H1 (cell line): ENCODE data around the gene PSMD7. TPM values are rescaled to one million over a fixed set of nuclear protein-coding genes. Genes with fewer than 3 reads are reported as not detected.

Source experiments
- CTCF ChIA-PET: fragments of 300-600 bp; sonication (Branson Sonifier 250); formaldehyde crosslinking; loops from one replicate; lab custom pipeline; 2021; ENCODE audit not compliant: partially characterized antibody; lab: Charles Lee
- POLR2A ChIA-PET: fragments of 300-600 bp; sonication (Branson Sonifier 250); formaldehyde crosslinking; loops from one replicate; lab custom pipeline; 2021; ENCODE audit warnings: inconsistent platforms; ENCODE audit not compliant: partially characterized antibody; lab: Charles Lee
- DNase-seq, 2 experiments: peaks; one replicate each; pipeline versions ENCODE4 v3.0.0 to v3.0.0-alpha.2; 2010 to 2022; ENCODE audit warnings: low spot score in 2 of 2, low read depth in 1 of 2, mixed read lengths in 1 of 2
- FAIRE-seq: peaks from 2 replicates; lab custom pipeline; 2011; peaks lifted over from hg19 to GRCh38; lab: Jason Lieb, UNC
- H2AFZ ChIP-seq: 2 replicates; pipeline ENCODE4 v1.8.1; 2012; ENCODE audit warnings: low read length, inconsistent platforms
- H2AK5ac ChIP-seq: 2 replicates; pipeline ENCODE4 v1.6.1; 2013; ENCODE audit warnings: low read depth, low read length
- H2BK120ac ChIP-seq: replicated peaks from 2 replicates; pipeline ENCODE3; 2013; ENCODE audit warnings: low read depth, low read length, inconsistent platforms
- H2BK12ac ChIP-seq: 2 replicates; pipeline ENCODE4 v1.6.1; 2013; ENCODE audit warnings: low read depth, low read length
- H2BK15ac ChIP-seq: 2 replicates; pipeline ENCODE4 v1.6.1; 2013; ENCODE audit warnings: low read length
- H2BK20ac ChIP-seq: 2 replicates; pipeline ENCODE4 v1.6.1; 2013; ENCODE audit warnings: low read length
- H2BK5ac ChIP-seq: 2 replicates; pipeline ENCODE4 v1.6.1; 2013; ENCODE audit warnings: low read depth, low read length
- H3K14ac ChIP-seq: 2 replicates; pipeline ENCODE4 v1.6.1; 2013; ENCODE audit warnings: inconsistent platforms; ENCODE audit not compliant: insufficient read length
- H3K18ac ChIP-seq: 2 replicates; pipeline ENCODE4 v1.6.1; 2013; ENCODE audit warnings: low read length; ENCODE audit errors: extremely low read depth
- H3K23ac ChIP-seq: 2 replicates; pipeline ENCODE4 v1.6.1; 2013; ENCODE audit warnings: inconsistent platforms; ENCODE audit not compliant: insufficient read length
- H3K23me2 ChIP-seq: 2 replicates; pipeline ENCODE4 v1.6.1; 2013; ENCODE audit warnings: low read depth, low read length
- H3K27ac ChIP-seq: 2 replicates; pipeline ENCODE4 v1.6.1; 2011; ENCODE audit warnings: low read depth, low read length, inconsistent platforms
- H3K27me3 ChIP-seq, 4 experiments: replicated peaks in 1 of 4; 1 replicate in 1 of 4; 2 replicates in 3 of 4; pipeline versions ENCODE4 v1.6.1 to v1.8.1; 2011 to 2013; ENCODE audit warnings: low read length in 3 of 4, mild to moderate bottlenecking in 3 of 4, inconsistent platforms in 2 of 4, mixed read lengths in 2 of 4, moderate library complexity in 1 of 4; ENCODE audit not compliant: control insufficient read depth in 3 of 4, insufficient read depth in 3 of 4; ENCODE audit errors: extremely low read depth in 1 of 4
- H3K36me3 ChIP-seq, 4 experiments: 2 replicates each; pipeline versions ENCODE4 v1.6.1 to v1.8.1; 2011 to 2013; ENCODE audit warnings: mild to moderate bottlenecking in 4 of 4, low read length in 3 of 4, moderate library complexity in 2 of 4, control low read depth in 1 of 4, inconsistent platforms in 1 of 4; ENCODE audit not compliant: insufficient read depth in 4 of 4, control insufficient read depth in 2 of 4
- H3K4ac ChIP-seq: replicated peaks from 2 replicates; pipeline ENCODE3; 2013; ENCODE audit warnings: low read length, low read depth, mixed read lengths, inconsistent platforms; ENCODE audit not compliant: insufficient read length
- H3K4me1 ChIP-seq, 4 experiments: replicated peaks in 1 of 4; 1 replicate in 1 of 4; 2 replicates in 3 of 4; pipeline versions ENCODE4 v1.6.1 to v1.8.1; 2011 to 2013; ENCODE audit warnings: low read length in 3 of 4, inconsistent platforms in 2 of 4, mixed read lengths in 1 of 4; ENCODE audit not compliant: insufficient read depth in 4 of 4, control insufficient read depth in 3 of 4
- H3K4me2 ChIP-seq, 2 experiments: 2 replicates each; pipeline versions ENCODE4 v1.6.1 to v1.8.1; 2011 to 2013; ENCODE audit warnings: low read depth in 2 of 2, low read length in 2 of 2, control low read depth in 1 of 2, inconsistent platforms in 1 of 2, mild to moderate bottlenecking in 1 of 2; ENCODE audit not compliant: insufficient read depth in 1 of 2
- H3K4me3 ChIP-seq, 4 experiments: fragments of 200-600, 300-600 bp in 1 of 4; sonication (generic), shearing (Covaris generic), sonication (Bioruptor Twin) in 1 of 4; 2 replicates each; pipeline versions ENCODE4 v1.5.1 to v1.8.1; 2011 to 2016; ENCODE audit warnings: low read length in 4 of 4, low read depth in 3 of 4, control low read depth in 2 of 4, inconsistent platforms in 2 of 4, mild to moderate bottlenecking in 2 of 4, mixed read lengths in 1 of 4, moderate library complexity in 1 of 4; ENCODE audit not compliant: insufficient read depth in 2 of 4; ENCODE audit errors: extremely low read depth in 1 of 4
- H3K56ac ChIP-seq: replicated peaks from 2 replicates; pipeline ENCODE3; 2013; ENCODE audit warnings: low read depth, mild to moderate bottlenecking, mixed read lengths, low read length, inconsistent platforms; ENCODE audit not compliant: insufficient read length
- H3K79me1 ChIP-seq: 2 replicates; pipeline ENCODE4 v1.6.1; 2013; ENCODE audit warnings: low read depth, low read length, control low read depth
- H3K79me2 ChIP-seq, 2 experiments: 2 replicates each; pipeline versions ENCODE4 v1.6.1 to v1.8.1; 2012 to 2013; ENCODE audit warnings: low read length in 2 of 2, mild to moderate bottlenecking in 2 of 2, inconsistent platforms in 1 of 2; ENCODE audit not compliant: insufficient read depth in 2 of 2, control insufficient read depth in 1 of 2
- H3K9ac ChIP-seq, 4 experiments: replicated peaks in 1 of 4; 1 replicate in 1 of 4; 2 replicates in 3 of 4; pipeline versions ENCODE4 v1.6.1 to v1.8.1; 2011 to 2013; ENCODE audit warnings: low read depth in 3 of 4, low read length in 3 of 4, control low read depth in 2 of 4, mild to moderate bottlenecking in 2 of 4, moderate library complexity in 2 of 4, inconsistent platforms in 1 of 4; ENCODE audit errors: extremely low read depth in 1 of 4
- H3K9me3 ChIP-seq, 2 experiments: 2 replicates each; pipeline versions ENCODE4 v1.6.1 to v1.8.1; 2012 to 2013; ENCODE audit warnings: mild to moderate bottlenecking in 2 of 2, moderate library complexity in 2 of 2, control low read depth in 1 of 2, inconsistent platforms in 1 of 2, low read depth in 1 of 2, low read length in 1 of 2, mixed read lengths in 1 of 2; ENCODE audit not compliant: insufficient read depth in 2 of 2
- H4K20me1 ChIP-seq, 2 experiments: replicated peaks in 1 of 2; 2 replicates each; pipeline versions ENCODE3 to v1.8.1; 2011 to 2013; ENCODE audit warnings: inconsistent platforms in 2 of 2, low read length in 2 of 2, mild to moderate bottlenecking in 1 of 2; ENCODE audit not compliant: insufficient read depth in 2 of 2, control insufficient read depth in 1 of 2
- H4K5ac ChIP-seq: 2 replicates; pipeline ENCODE4 v1.6.1; 2013; ENCODE audit warnings: low read length, low read depth, mixed read lengths, inconsistent platforms; ENCODE audit not compliant: insufficient read length
- H4K8ac ChIP-seq: 2 replicates; pipeline ENCODE4 v1.8.0; 2013; ENCODE audit warnings: mild to moderate bottlenecking, moderate library complexity, low read length, inconsistent platforms; ENCODE audit not compliant: insufficient read depth; ENCODE audit errors: extremely low read depth
- H4K91ac ChIP-seq: replicated peaks from 2 replicates; pipeline ENCODE3; 2013; ENCODE audit warnings: low read length, mixed read lengths, inconsistent platforms; ENCODE audit not compliant: insufficient read length
- ATF3 ChIP-seq: IDR thresholded peaks from 2 replicates; pipeline ENCODE4 v1.6.1; 2011; ENCODE audit warnings: low read depth, mild to moderate bottlenecking, low read length; ENCODE audit not compliant: insufficient read depth
- CHD1 ChIP-seq: IDR thresholded peaks from 2 replicates; pipeline ENCODE4 v1.6.1; 2012; ENCODE audit warnings: low read depth, low read length, improper control_type of control experiment
- CREB1 ChIP-seq: IDR thresholded peaks from 2 replicates; pipeline ENCODE4 v1.6.1; 2012; ENCODE audit warnings: inconsistent platforms
- EP300 ChIP-seq, 2 experiments: IDR thresholded peaks; 1 replicate in 1 of 2; 2 replicates in 1 of 2; pipeline ENCODE4 v1.6.1; 2011 to 2012; ENCODE audit warnings: low read depth in 2 of 2, low read length in 2 of 2, mild to moderate bottlenecking in 2 of 2, borderline replicate concordance in 1 of 2, inconsistent platforms in 1 of 2, moderate library complexity in 1 of 2
- EZH2 ChIP-seq: fragments of 200-600 bp; sonication (generic); IDR thresholded peaks from 2 replicates; pipeline ENCODE4 v1.7.1; 2012; ENCODE audit warnings: low read depth, mild to moderate bottlenecking, moderate library complexity, low read length, inconsistent platforms; ENCODE audit not compliant: severe bottlenecking
- KDM4A ChIP-seq: IDR thresholded peaks from one replicate; pipeline ENCODE4 v1.7.1; 2012; ENCODE audit warnings: low read depth, mild to moderate bottlenecking, moderate library complexity, low read length, inconsistent platforms; ENCODE audit not compliant: severe bottlenecking
- MAX ChIP-seq: IDR thresholded peaks from 2 replicates; pipeline ENCODE4 v1.6.1; 2012; ENCODE audit warnings: inconsistent platforms
- POLR2A ChIP-seq, 2 experiments: IDR thresholded peaks; 1 replicate in 1 of 2; 2 replicates in 1 of 2; pipeline ENCODE4 v1.6.1; 2011; ENCODE audit warnings: low read depth in 2 of 2, low read length in 2 of 2, mild to moderate bottlenecking in 2 of 2; ENCODE audit errors: control extremely low read depth in 1 of 2
- POLR2AphosphoS5 ChIP-seq: IDR thresholded peaks from 2 replicates; pipeline ENCODE4 v1.6.1; 2011; ENCODE audit warnings: low read depth, low read length
- SIN3A ChIP-seq, 2 experiments: IDR thresholded peaks in 1 of 2; conservative IDR thresholded peaks in 1 of 2; 2 replicates each; pipeline ENCODE4 v1.6.1; 2011 to 2012; ENCODE audit warnings: low read length in 2 of 2, improper control_type of control experiment in 1 of 2, low read depth in 1 of 2, mild to moderate bottlenecking in 1 of 2
- TAF1 ChIP-seq: IDR thresholded peaks from 2 replicates; pipeline ENCODE4 v1.6.1; 2011; ENCODE audit warnings: mild to moderate bottlenecking, low read depth, low read length
- TBP ChIP-seq: IDR thresholded peaks from 2 replicates; pipeline ENCODE4 v1.6.1; 2011; ENCODE audit warnings: low read depth, low read length, improper control_type of control experiment
- USF2 ChIP-seq: IDR thresholded peaks from 2 replicates; pipeline ENCODE4 v1.6.1; 2011; ENCODE audit warnings: low read length, improper control_type of control experiment
- WGBS, 2 experiments: shearing (Covaris generic) in 1 of 2; methylation state at CpG; one replicate each; pipeline versions ENCODE4 v1.1.6 to v1.1.7; 2013 to 2015; ENCODE audit warnings: low lambda C conversion rate in 2 of 2, mixed read lengths in 2 of 2, inconsistent platforms in 1 of 2, low coverage in 1 of 2, missing lambda C conversion rate in 1 of 2; ENCODE audit not compliant: insufficient replicate concordance in 2 of 2, insufficient coverage in 1 of 2, insufficient read length in 1 of 2; ENCODE audit errors: extremely low coverage in 1 of 2, missing lambda C conversion rate in 1 of 2; 5-methylcytosine and 5-hydroxymethylcytosine counted together
- polyA plus RNA-seq, 7 experiments: library from polyadenylated mRNA; depleted of rRNA in 3 of 7; stranded (reverse) in 5 of 7; unstranded in 2 of 7; fragments of >200 nt in 5 of 7; fragments of 200-250 nt in 2 of 7; gene quantifications; 1 replicate in 5 of 7; 2 replicates in 1 of 7; 4 replicates in 1 of 7; pipeline versions ENCODE4 v1.2.1 to v1.2.3, GENCODE V29; 2011 to 2013; ENCODE audit warnings: missing spikeins in 2 of 7, mixed read lengths in 2 of 7
- total RNA-seq: library from RNA; stranded (reverse); fragmentation: NEBNext Ultra II Directional; extraction: Animal tissue kit (Norgen Biotek cat#: 25700); gene quantifications from 2 replicates; pipeline ENCODE4 v1.2.1, GENCODE V29; 2021

Gene PSMD7
- total and polyA plus RNA-seq, 2 of the 8 experiments (the other 6 are each of a cell fraction or from before 2014, with no cell fraction given), result 91.1 to 148 TPM

GRCh38 chr16:74304835-74305176 is 8.2 kb downstream of the PSMD7 start:
- H3K79me1 ChIP-seq, result no peaks in the 10 kb centered on the region
- no peak overlapping the region for H3K23ac ChIP-seq
- no peak overlapping the region for H2AK5ac ChIP-seq
- peaks cover 0 to 3% of the 10 kb centered on the region in 2 experiments; a peak in 1 of 4 replicates for H3K79me2 ChIP-seq
- H3K9me3 ChIP-seq, result no peaks in the 10 kb centered on the region
- H3K56ac ChIP-seq, result no peak overlapping the region
- no peak overlapping the region for H4K8ac ChIP-seq
- H3K14ac ChIP-seq, result no peak overlapping the region
- H4K91ac ChIP-seq, result no peak overlapping the region
- H3K4ac ChIP-seq, result no peak overlapping the region
- H3K9ac ChIP-seq, result no peak overlapping the region
- DNase-seq (no peak), FAIRE-seq (no peak)
- H3K4me3 ChIP-seq, result no peak overlapping the region
- no peak overlapping the region for H3K18ac ChIP-seq
- H2BK15ac ChIP-seq, result no peak overlapping the region
- no peak overlapping the region for H2BK5ac ChIP-seq
- H2BK120ac ChIP-seq, result no peak overlapping the region
- POLR2A ChIA-PET, result interaction anchor here (0.9 to 7.5 kb wide), 5 partner anchors 8 to 41 kb away, joined by 3 to 63 read pairs (median 10); partner anchors contain the start of gene PSMD7
- CTCF ChIA-PET, result interaction anchor here (0.7 to 2.3 kb wide), 12 partner anchors 9 to 127 kb away, joined by 3 to 8 read pairs (median 3); no protein-coding TSS in a partner anchor
- H2BK20ac ChIP-seq, result no peak overlapping the region
- H3K4me1 ChIP-seq, result no peaks in the 10 kb centered on the region
- H2BK12ac ChIP-seq, result no peak overlapping the region
- H4K5ac ChIP-seq, result no peak overlapping the region
- peaks cover 41 to 72% (median 68%) of the 10 kb centered on the region in 4 experiments for H3K36me3 ChIP-seq
- H4K20me1 ChIP-seq, result peaks cover 4% of the 10 kb centered on the region in 2 experiments
- no peaks in the 10 kb centered on the region for H3K23me2 ChIP-seq
- H3K27ac ChIP-seq, result no peak overlapping the region
- H3K27me3 ChIP-seq, result no peaks in the 10 kb centered on the region
- WGBS, 2 experiments, result 100% methylated on average over 2 of the region's 2 CpGs; no CpG with 5 or more reads in 1 of the 2 experiments
- no peak overlapping the region for H3K4me2 ChIP-seq
- H2AFZ ChIP-seq, result no peak overlapping the region
- no peak for TF ChIP-seq ATF3
- TF ChIP-seq EP300 (IDR thresholded peaks at IDR 0.05; ENCODE audit: borderline replicate concordance in 1 of 2, low read depth in 2 of 2, low read length in 2 of 2), result no peak
- no peak for TF ChIP-seq USF2
- no peak for TF ChIP-seq TBP
- no peak for TF ChIP-seq CHD1
- TF ChIP-seq SIN3A (conservative IDR thresholded peaks at IDR 0.05 in 1 of 2, IDR thresholded peaks at IDR 0.05 in 1 of 2; ENCODE audit: low read depth in 1 of 2, low read length in 2 of 2), result no peak
- no peak for TF ChIP-seq KDM4A
- TF ChIP-seq EZH2, result no peak
- no peak for TF ChIP-seq TAF1
- no peak for TF ChIP-seq POLR2AphosphoS5
- TF ChIP-seq MAX, result no peak
- TF ChIP-seq POLR2A (IDR thresholded peaks at IDR 0.05; ENCODE audit: control extremely low read depth in 1 of 2, low read depth in 2 of 2, low read length in 2 of 2), result no peak
- TF ChIP-seq CREB1, result no peak
